GM18511 (cell line): ENCODE data around the gene VSX2.

Experiments
- ATAC-seq: cut with Tn5 transposase; IDR thresholded peaks from one replicate; pipeline ENCODE4 v1.9.1; 2021; ENCODE audit warnings: mild to moderate bottlenecking, moderate library complexity; ENCODE audit not compliant: unreplicated experiment

The VSX2 gene

DNA sequence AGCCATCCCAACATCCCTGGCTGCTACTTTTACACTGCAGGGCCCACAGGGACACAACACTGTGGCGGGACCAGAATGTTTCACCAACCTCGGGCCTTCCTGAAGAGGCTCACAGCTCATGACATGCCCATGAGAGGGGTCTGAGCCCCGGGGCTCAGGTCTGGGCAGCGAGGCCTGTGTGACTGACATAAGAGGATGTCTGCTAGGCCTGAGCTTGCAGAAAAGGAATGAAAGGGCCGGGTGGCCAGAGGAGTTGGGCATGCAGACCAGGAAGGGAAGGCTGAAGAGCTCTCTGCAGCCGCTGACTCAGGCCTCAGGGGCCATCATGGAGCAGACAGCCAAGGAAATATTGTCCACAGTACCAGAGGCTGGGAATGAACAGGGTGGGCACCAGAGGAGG, 18.3 kb upstream of the VSX2 start:
- no peak for ATAC-seq

DNA sequence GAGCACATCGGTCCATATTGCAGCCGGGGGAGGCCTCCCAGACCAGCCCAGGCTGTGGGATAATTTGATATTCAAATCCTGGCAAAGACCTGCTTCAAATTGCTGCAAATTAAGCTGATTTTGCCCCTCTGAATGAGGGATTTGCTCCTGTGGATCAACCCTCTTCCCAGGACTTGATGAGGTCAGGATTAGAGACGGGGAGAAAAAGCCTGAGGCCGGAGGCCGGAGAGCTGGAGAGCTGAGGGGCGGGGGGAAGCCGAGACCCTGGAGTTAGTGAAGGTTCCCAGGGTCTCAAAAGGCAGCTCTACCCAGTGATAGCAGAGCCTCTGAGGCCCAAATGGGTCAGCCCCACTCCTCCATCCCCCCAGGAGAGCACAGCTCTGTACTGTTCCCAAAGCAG, 17.5 kb upstream of the VSX2 start:
- ATAC-seq, result no peak

DNA sequence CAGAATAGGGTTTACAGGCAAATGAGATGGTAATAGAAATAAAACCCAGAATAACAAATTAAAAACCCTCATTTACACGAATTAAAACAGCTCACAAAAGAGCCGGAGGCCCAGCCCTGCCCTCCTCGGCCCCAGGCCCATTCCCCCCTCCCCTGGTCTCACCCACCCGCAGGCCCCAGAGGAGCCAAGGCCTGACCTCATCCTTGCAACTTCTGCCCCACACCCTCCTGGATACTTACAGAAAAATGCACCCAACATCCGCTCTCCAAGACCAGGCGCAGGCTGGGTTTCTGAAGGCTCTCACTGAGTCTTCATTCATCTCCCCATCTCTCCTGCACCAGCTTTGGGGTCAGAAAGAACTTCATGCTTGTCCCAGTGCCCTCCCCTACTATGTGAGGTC, 16.2 kb upstream of the VSX2 start:
- ATAC-seq, result no peak

DNA sequence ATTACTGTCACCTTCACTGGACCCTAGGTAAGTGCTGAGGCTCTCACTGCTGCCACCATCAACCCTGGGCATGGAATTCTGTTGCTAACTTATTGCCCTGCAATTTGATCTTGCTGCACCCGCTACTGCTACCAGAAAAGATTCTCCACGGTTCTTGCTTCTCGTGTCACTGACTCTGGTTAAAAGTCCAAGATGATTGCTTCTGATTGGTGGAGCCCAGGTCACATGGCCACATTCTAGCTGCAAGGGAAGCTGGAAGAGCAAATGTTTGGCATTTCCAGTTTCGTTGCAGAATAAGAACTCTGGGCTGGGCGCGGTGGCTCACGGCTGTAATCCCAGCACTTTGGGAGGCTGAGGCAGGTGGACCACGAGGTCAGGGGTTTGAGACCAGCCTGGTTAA, 7.5 kb upstream of the VSX2 start:
- no peak for ATAC-seq

DNA sequence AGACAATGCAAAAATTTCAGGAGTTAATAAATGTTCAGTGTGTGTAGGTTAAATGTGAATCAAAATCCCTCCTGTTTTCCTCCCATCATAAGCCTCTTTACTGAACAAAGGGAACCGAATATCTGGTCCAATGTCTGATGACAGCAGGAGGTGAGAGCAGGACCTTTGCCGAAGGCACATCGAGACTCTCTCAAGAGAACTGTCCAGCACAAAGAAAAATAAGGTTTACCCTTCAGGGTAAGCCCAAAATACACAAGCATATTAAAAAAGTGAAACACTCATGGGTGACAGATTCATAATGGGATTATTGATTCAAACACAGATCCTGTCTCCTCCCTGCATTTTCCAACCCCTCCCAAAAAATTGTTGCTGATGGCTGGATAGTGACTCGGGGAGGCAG, 4.2 kb upstream of the VSX2 start:
- ATAC-seq, result no peak

DNA sequence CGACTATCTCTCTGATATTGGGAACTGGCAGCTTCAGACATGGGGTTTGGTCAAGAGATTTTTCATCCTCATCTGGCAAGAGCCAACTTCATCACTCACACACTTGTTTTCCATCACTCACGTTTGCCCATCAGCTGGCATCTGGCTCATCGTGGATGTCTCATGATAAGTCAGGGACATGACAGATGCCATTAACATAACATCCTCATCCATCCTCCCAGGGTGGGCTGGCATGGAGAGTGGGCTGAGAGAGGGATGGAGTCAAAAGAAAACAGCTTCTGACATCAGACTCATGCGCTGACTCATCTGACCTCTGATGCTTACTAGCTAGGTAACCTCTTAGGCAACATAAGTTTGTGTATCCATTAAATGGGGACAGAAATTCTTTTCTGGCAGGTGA, 1.8 kb upstream of the VSX2 start:
- ATAC-seq, result no peak

DNA sequence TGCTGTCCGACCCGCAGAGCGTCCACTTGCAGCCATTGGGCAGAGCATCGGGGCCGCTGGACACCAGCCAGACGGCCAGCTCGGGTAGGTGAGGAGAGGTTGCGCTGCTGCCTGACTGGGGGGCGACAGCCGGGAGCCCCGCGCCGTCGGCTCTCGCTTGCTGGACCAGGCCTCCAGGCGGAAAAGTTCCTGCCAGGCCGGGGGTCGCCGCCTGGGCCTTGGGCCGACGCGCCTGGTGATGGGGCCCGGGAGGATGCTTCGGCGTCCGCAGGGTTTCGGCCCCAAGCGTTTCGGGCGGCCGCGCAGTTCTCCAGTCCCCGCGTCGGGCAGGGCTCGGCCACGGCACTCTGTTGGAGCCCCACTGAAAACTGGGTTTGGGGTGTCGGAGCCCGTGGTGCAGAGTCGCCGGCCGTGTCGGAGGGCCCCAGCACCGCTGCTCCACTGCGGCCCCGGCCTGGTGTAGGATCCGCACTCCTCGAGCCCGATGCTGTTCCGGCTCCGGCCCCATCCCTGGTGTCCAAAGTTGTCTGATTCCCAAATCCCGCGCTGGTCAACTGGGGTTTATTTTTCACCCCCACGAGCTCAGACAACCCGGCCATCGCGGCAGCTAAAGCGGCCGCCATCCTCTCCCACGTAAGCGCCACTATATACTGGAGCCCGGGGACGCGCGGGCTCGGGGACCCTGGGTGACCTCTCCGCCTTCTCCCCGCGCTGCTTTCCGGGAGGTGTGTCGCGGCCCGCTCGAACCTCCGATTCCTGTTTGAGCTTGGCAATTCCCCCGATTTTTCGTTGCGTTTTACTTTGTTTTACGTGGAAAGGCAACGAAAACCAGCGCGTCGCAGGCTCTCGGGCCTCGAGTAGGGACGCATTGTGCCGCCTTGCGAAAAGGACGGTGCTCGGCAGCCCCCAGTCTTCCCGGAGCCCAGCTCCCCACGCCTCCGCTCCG, 872 bp downstream of the VSX2 start:
- no peak for ATAC-seq

DNA sequence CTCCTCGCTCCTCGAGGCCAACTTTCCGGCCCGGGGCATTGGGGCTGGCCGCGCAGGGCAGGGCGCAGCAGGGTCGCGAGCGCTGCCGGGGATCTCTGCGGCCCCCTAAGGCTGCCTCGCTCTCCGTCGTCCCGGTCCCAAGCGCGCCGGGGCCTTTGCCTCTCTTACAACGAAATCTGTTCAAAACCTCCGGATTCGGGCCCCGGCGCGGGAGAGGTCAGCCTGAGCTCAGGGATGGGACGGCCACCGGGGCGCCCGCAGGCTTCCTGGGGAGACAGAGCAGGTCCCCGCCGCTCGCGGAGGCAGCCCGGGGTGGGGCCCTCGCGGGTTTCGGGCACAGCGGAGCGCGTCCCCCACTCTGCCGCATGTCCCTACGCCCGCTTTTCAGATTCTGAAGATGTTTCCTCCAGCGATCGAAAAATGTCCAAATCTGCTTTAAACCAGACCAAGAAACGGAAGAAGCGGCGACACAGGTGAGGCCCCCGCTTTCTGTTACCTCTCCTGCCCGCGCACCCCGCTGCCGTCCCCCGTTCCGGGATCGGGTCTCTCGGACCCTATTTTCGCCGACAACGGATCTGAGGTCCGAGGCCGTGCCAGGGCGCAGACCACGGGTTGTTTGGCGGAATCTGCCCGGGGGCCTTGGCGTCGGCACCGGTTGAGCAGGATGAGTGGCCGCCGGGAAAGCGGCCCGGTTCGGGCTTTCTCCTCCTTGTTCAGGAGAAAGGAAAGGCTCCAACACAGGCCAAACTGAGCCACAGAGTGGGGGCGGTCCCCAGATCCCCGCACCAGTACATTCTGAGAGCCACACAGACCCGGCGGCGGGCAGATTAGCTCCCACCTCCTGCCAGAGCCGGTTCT, 1.8 kb downstream of the VSX2 start:
- no peak for ATAC-seq

DNA sequence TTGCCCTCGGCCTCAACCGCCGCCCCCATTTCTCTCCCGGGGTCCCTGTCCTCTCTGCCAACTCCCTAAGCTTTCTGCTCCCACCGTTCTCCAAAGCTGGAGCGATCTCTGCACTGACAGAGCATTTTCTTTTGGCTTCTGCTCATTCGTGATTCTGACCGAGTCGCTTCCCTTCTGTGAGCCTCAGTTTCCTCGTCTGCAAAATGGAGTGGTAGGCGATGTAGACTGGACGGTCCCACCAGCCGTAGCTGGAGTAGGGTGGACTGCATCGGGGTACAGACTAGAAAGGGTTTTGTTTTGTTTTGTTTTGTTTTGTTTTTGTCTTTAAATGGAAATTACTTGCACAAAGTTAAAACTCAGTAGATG, 2.4 kb downstream of the VSX2 start:
- no peak for ATAC-seq

DNA sequence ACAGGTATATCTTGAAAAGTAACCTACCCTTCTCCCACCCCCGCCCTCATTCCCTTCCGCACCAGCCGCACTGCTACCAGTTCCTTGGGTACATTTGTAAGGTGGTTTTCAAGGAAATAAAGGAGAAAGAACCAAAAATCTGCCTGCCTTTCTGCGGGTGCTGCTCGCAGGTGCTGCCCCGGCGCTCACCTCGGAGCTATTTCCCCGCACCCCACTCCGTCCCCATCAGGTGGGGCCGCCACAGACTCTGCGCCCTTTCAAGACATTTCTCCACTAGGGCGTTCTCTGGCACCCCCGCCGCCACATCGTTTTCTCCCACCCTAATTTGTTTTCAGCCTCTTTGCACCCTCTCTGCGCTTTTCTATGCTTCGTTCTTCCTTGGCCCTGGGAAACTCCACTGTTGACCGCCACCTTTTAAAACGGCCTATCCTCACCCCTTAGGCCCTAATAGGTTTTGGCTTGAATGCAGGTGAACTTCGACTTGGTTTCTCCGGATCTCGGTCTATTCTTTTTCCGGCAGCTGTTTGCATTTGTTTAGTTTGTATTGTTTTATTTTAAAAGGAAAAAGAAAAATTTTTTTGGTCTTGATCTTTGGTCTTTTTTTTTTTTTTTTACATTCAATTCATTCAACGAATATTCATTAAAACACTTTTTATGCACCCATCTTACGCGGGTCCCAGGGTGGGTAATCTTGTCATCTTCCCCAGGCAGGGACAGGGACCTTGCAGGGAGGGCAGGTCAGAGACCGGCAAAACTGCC, 3.0 kb downstream of the VSX2 start:
- no peak for ATAC-seq

DNA sequence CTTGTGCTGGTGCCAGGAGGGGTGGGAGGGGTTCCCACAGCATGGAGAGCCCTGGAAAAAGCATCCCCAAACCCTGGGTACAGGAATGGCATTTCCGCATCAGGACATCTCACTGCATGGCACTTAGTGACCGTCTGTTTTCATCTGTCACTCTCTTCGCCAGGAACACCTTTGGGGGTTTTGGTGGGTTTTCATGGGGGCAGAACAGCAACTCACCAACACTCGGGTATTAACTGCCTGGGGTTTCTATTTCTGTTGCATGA, 3.5 kb downstream of the VSX2 start:
- ATAC-seq, result no peak

DNA sequence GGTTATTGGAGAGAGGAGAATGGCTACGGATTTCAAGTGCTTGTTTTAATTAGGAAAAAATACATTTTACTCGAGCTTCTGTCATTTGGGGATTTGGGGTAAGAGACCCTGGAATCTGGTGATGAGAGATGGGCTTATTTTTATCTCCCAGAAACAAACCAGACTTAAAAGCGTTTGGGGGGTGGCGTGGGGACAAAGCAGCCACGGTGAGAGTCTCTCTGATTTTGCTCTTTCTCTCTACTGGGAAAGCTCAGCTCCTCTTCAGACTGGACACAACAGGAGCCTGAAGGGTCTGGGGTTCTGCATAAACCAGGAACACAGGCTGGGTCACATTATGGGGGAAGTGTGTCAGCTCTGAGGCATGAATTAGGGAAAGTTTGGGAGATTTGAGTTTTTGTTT, 3.8 kb downstream of the VSX2 start:
- no peak for ATAC-seq

DNA sequence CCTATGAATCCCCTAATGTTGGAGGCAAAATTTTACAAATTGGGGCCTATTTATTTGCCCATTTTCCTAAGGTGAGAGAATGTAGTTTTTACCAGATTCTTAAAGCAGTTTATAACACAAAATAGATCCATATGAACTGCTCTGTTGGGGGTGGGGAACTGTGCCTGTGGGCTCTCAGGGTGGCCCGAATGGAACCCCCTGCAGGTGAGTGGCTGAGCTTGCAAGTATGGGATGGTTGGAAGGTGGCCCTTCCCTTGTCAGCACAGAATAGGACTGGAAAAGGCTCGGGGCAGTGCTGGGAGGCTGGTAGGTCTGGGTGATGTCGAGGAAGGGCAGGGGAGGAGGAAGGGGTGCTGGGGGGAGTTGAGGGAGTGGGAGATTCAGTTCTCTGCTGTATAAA, 4.9 kb downstream of the VSX2 start:
- ATAC-seq, result no peak

DNA sequence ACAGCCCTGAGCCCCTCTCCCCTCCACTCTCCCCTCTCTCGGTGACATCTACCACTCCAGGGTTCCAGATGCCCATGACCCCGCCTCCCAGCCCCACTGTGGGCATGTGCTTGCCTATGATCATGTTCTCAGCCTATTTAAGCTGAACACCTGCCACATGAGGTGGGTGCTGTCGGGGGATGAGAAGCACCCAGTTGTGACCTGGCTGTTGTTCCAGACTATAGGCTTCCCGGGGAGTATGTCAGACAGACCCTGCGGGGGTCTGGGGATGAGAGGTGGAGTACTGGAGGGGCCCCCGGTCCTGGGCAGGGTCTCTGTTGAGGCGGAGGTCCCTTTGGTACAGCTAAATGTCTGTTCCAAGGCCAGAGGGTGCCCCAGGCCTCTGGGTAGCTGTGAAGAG, 6.0 kb downstream of the VSX2 start:
- ATAC-seq, result no peak

DNA sequence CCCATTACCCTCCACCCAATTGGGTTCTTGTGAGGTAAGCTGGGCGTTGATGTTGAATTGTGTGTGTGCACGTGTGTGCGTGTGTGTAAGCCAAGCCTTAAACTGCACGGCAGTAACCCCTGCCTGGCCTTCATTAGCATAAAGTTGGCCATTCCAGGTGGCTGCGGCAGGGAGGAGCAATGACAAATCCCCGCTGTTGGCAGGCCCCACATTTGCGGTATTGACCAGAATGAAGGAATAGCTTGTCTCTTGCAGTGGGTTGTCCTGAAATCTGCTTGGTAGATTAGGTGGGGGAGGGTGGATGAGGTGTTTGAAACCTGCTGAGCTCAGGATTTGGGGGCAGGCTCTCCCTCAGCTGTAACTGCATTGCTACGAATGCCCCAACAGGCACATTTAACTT, 7.3 kb downstream of the VSX2 start:
- no peak for ATAC-seq

DNA sequence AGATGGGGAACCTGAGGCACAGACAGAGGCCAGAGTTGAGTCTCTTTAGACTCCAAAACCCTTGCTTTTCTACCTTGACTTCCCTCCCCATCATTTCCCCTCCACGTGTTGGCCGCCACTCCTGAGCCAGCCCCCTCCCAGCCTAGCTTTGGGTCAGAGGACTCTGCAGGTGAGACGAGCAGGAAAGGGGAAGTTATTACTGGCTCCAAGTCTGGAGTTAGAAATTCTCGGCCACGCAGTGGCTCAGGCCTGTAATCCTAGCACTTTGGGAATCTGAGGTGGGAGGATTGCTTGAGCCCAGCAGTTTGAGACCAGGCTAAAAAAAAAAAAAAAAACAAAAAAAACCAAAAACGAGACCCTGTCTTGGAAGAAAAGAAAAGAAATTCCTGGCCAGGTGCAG, 8.8 kb downstream of the VSX2 start:
- no peak for ATAC-seq

DNA sequence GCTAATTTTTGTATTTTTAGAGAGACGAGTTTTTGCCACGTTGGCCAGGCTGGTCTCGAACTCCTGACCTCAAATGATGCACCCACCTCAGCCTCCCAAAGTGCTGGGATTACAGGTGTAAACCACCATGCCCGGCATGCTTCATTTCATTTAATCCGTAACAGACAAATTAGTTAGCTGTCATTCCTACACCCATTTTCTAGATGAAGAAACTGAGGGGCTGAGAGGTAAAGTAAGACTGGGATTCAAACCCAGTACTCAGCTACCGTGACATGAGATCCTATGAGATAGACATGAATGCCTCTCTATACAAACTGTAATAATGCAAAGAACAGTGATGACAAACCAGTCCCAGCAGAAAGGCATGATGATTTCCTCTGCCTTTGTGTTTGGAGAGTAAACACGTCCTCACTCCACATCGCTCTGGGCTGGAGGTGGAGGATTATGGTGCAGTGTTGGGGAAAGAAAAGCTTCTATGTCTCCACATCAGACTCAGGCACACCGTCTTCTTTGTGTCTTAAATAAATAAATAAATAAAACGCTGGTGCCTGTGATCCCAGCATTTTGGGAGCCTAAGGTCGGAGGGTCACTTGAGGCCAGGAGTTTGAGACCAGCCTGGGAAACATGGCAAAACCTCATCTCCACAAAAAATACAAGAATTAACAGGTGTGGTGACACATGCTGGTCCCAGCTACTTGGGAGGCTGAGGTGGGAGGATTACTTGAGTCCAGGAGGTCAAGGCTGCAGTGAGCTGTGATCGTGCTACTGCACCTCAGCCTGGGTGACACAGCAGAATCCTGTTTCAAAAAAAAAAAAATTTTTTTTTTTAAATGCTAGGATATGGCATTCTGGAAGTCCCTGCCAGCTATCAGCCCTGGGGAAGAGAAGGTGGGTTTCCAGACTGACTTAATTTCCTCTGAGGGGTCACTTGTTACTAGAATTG, 10.5 kb downstream of the VSX2 start:
- ATAC-seq, result no peak

DNA sequence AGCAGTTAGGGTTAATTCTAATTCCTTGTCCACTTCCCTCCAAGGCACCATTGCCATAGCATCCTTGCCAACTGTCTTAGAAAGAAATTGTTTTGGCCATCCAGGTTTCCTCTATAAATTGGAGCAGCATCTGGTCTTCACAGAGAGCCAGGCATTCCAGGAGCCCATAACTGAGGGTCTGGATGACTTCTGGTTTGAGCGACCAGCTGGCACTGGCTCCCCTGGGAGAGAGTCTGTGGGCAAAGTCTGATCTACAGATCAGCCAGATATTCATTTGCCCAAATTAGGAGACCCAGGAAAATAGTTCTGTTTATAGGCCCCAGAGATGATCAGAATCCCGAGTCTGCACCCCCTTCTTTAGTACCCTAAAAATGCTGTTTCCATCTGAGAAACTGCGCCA, 16.0 kb downstream of the VSX2 start:
- no peak for ATAC-seq

DNA sequence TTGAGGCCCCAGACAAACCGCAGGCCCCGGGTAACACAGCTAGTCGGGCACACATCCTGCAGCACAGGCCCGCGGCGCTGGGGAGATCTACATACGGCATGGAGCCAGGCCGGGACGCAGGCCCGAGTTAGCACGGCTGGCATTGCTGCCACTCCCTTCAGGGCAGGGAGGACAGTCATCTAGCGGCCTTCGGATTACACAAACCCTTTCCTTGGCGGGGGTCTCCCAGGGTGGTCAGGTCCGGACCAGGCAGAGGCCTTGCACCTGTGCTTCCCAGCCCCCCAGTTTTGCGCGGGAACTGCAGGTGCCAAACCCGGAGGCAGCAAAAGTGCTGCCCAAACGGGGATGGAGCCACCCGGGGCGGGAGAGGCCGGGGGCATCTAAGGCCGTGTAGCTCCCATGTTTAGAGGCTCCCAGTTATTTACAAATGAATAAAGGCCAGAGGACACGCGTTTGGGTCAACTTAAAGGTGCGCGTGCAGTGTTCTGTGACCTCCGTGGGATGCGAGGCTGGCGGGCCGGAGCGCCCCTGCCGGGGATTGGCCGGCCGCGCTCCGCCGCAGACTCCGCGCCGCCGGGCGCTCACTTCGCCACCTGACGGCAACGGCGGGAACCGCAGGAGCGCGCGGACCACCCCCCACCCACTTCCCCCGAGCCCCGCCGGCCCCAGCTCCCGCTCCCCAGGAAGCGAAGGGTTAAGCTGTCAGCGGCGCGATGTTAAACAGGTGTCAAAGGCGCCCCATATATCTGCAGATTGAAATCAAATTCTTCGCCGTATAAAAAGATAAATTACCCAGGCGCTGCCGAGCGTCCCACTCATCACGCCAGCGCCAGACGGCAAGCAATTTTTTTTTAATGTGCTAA, 18.1 kb downstream of the VSX2 start:
- ATAC-seq, result peak; percentile 58
